Astrocyte of the hippocampus (primary cell): Measurements from ENCODE around the gene AEBP1.

ENCODE experiments used
- DNase-seq: peaks from one replicate; pipeline ENCODE4 v3.0.0; 2011; ENCODE audit warnings: low read depth, low spot score

AEBP1 gene

DNA sequence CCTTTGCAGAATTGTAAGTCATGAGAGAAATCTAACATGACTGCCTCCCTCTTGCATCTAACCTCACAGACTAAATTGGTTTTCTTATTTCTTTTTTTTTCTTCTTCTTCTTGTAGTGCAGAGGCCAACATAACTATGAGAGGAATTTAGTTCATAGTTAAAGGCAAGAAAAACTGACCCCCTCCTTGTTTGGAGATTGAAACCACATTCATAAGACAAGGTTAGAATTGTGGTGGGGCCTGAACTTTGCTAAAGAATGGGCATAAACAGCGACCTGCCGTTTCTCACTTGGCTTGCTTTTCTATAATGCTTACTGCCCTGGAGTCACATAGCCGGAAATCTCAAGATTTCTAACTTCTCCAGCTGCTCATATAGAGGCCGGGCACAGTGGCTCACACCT lies 19.4 kb upstream of the AEBP1 start:
- DNase-seq = peak; percentile 46

DNA sequence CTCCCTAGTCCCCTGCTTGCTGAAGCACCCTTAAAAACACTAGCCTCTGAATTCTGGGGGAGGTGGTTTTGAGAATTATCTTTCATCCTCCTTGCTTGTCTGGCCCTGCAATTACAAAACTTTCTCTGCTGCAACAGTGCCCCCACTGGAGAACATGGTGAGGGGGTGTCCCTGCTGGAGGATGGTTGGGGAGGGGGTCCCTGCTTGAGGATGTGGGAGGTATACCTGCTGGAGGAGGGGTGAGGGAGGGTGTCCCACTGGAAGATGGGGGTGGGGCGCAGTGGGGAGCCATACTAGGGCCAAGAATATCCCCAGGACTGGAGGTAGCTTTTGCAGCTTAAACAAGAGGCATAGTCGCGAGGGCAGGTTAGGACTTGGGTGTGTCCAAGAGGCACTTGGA lies 18.6 kb upstream of the AEBP1 start:
- DNase-seq = no peak

DNA sequence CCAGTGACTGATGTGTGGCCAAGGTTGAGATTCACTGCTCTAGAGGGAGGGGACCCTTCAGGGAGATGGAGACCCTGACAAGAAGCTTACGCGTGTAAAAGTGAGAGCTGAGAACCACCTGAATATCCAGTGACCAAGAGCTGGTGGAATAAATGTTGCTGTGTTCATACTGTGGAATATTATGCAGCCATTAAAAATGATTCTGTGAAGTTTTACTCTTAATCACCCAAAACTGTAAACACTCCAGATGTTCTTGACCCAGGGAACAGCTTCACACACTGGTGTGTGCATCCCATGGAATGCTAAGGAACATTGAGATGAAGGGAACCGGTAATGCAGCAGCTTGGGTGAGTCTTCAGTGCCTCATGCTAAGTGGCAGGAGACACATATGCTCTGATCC lies 17.5 kb upstream of the AEBP1 start:
- DNase-seq = no peak

DNA sequence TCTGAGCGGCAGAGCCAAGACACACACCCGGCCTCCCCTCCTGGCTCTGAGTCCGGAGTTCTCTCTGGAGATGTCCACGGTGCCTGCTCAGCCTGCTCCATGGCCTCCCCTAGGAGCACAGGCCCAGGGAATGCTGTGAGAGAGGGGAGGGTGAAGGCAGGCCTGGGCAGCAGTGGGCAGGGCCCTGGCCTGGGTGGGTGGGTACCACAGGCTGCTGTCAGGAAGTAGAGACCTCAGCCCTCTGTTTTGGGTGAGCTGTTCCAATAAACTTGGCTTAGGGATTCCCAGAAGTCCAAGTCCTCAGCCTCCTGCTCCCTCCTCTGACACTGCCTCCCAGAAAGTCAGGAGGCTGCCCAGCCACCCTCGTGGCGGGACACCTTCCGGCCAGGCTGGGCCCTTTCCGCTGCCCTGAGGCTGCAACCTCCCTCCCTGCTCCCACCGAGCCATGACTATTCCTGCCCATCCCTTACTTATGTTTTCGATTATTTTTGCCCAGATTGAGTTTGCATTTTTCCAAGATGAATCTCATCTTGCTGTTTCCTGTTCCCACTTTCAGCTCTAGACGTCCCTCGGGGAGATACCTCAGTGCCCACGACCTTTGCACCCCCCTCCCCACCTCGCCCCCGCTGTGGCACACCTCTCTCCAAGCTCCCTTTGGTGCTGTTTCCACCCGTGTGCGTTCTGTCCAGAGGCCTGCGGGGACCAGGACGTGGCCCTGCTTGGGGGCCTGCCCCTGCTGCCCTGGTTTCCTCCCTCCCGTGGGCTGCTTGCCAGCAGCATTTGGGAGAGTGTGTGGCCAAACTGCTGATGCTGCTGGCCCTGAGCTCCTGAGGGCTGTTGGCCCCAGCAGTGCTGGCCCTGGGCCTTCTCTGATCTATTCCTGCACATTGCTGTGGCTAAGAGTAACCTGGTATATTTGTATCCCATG lies 16.0 kb upstream of the AEBP1 start:
- DNase-seq = peak; percentile 59

DNA sequence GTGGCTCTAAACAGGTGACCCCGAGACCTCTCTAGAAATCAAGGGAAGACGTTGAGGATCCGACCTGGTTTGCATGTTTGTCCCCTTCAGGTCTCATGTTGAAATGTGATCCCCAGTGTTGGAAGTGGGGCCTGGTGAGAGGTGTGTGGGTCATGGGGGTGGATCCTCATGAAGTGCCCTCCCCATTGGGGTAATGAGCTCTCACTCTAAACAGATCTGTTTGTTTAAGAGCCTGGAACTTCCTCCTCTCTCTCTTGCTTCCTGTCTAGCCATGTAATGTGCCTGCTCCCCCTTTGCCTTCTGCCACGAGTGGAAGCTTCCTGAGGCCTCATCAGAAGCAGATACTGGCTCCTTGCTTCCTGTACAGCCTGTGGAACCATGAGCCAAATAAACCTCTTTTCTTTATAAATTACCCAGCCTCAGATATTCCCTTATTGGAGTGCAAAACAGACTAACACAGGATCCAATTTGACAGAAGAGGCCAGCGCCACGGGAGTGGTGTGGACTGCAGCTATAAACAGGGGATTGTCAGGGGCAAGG lies 11.0 kb upstream of the AEBP1 start:
- DNase-seq = no peak

DNA sequence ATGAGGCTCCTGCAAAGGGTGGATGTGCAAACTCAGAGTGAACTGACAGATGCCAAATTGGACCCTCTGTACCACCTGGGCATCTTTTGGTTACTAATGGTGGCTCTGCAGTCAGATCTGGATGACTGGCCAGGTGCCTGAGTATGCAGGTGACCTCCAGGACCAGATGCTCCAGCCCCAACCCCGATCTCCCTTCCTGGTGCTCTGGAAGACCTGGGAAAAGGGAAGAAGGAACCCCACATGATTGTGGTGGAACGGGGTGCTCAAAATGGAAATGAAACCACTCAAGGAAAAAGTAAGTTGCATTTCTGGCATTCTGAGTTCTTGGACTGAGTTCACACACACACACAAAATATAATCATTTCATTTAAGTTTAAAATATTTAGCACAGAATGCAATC lies 9.8 kb upstream of the AEBP1 start:
- DNase-seq = no peak

DNA sequence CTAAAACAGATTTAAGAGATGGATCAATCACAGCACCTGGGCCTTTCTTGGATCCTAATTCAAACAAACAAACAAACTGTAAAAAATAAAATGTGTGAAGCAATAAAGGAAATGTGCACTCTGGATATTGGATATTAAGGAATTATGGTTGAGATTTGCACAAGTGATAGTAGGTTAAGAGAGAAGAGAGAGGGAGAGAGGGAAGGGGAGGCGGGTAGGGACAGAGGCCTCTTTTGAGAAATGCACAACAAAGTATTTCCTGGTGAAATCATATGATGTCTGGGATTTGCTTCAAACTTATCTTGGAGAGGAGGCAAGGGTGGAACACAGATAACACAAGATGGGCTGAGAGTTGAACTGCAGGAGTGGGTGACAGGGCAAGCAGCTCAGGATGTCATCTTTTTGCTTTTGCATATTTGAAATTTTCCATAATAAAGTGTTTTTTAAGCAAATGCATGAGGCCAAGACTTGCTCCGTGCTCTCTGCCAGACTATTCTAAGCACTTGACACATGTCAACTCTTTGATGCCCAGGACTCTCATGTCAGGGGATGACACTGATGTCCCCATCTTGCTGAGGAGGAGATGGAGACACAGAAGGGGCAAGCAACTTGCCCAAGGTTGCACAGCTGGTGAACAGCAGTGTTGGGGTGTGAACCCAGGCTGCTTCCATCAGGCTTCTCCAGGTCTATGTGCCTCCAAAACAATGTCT lies 9.1 kb upstream of the AEBP1 start:
- DNase-seq = no peak

DNA sequence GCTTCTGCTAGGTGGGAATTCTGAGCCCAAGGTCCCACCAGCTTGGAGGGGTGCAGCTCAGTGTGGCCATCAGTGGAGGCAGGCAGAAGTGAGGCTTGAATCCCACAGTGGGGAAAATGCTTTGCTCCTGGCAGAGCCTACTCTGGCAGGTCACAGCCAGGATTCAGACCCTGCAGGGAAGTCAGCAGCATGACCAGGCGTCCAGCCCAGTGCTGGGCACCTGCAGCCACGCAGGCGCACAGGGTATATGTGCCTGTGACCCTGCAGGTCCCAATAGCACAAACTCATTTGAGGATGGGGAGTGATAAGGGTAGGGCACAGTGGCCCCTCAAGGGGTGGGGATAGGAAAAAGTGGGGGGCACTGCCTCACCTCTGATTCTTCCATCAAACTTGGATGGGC lies 8.4 kb upstream of the AEBP1 start:
- DNase-seq = no peak

DNA sequence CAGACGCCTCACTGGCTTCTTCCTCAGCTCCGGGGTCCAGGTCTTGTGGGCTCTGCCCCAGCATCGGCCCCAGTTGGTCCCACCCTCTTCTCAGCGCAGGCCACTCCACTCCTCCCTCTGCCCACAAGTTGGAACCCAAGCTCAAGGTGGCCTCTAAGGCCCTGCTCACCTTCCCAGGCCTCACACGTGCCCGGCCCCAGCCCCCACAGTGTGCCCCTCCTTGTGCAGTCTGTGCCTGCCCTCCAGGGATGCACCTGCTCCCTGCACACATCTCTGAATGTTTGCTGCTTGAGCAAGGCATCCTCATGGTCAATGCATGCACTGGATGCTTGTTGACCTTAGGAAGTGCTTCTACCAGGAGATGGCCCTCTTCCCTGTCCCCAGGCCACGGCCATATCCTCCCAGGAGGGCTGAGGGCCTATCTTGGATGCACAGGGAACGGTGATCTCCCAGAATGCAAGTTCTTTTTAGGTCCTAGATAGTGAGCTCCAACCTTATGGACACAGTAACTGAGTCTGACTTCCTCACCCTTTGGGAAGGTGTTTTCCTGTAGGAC lies 7.7 kb upstream of the AEBP1 start:
- no peak for DNase-seq

DNA sequence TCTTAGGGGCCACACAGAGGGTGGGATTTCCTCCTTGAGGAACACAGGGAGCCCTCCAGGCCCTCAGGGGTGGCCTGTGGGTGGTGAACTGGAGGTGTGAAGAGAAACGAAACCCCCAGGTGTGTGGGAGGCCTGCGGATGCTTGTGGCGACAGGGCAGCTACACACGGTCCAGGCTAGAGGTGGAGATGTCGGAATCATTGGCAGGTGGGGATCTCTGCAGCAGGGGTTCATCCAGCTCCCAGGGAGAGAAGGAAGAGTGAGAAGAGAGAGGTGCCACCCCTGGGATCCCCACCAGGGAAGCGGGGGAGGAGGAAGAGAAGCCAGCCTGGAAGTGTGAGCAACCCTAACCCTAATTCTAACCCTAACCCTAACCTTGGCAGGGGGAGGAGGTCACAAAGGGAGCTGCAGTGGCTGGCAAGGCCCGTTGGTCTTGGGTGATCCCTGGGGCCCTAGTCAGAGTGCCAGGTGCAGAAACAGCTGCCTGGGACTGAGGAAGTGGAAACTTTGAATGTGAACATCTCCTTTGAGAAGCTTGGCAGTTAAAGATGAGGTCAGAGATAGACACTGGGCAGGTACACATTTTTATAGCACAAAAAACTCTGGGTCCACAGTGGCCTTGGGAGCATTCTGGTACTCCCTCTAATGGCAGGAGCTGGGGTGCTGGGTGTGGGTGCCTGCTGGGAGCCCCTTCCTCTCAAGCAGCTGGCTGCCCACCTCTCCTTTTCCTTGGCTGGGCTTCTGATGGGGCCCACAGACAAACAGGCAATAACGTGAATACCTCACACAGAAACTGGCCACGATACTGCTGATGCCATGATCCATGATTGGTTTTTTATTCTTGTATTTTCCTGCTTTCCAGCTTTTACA lies 6.8 kb upstream of the AEBP1 start:
- DNase-seq = no peak

DNA sequence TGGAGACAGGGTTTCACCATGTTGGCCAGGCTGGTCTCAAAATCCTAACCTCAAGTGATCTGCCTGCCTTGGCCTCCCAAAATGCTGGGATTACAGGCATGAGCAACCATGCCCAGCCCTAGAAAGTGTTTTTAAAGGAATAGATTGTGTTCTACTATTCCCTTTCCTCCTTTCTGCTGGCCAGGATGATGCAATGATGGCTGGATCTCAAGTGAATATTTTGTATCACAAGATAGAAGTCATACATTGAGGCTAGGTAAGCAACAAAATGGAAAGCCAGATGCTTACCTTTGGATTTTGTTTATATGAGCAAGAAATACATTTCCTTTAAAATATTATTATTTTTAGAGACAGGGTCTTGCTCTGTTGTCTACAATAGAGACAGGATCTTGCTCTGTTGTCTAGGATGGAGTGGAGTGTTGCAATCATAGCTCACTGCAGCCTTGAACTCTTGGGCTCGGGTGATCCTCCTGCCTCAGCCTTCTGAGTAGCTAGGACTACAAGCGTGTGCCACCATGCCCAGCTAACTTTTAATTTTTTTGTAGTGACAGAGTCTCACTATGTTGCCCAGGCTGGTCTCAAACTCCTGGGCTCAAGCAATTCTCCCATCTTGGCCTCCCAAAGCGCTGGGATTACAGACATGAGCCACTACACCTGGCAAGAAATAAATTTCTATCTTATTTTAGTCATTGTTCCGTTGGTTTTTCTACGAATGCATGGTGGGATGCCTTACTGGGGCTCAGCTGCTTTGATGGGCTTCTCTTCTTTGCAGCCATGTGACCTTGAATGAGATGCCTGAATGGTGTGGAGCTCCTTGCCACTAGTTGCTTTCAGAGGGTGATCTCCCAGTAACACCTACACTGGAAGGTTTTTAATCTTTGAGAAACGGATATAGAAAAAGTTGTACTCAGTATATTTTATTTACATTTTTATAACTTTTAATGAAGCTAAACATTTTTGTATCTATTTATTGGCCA lies 5.8 kb upstream of the AEBP1 start:
- no peak for DNase-seq

DNA sequence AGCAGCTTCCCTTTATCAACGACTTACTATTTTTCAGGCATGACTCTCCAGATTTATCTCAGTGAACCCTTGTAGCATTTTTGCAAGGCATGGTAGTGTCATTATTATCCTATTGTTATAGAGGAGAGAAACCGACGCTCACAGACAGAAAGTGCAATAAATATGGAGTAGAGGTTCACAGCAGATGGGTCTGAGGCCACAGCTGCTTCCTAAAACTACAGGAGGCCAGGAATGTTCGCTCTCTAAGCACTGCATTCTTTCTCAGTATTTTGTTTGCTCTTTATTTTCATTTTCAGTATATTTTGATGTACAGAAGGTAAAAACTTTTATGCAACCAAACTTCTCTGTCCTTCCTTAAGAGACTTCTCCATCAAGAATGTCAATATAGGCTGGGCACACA lies 4.5 kb upstream of the AEBP1 start:
- no peak for DNase-seq

DNA sequence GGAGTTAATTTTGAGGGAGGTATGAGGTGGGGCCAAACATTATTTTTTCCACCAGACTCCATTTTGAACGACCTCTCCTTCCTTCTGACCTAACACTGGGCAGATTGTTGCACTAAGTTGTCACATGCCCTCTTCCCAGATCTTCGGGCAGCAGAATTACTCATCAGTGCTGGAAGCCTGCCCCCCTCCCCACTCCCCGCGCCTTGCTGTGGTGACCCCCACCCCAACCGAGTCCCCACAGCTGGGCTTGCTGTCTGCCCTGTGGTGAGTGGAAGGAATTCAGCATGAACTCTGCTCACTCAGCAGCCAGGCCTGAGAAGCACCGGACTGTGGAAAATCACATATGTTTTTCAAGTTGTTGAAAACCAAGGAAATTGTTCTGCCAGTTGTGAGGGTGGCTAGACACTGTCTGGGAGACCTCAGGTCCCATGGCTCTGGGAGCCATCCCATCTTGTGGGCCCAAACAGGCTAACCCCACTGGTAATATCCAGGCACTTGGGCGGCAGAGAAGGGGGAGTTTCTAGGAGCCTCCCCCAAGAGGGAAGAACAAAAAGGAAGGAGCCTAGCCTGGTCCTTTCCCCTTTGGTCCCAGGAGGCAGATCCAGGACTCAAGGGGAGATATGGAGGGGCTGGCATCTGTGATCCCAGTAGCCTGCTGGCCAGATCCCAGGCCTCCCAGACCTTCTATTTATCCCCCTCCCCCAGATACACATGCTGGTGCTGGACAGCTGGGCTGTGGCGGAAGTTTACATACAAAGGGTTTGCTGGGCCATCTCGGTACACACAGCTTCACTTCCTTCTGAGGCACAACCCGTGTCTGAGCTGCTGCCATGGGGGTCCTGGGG lies 3.5 kb upstream of the AEBP1 start:
- DNase-seq = peak; percentile 89

DNA sequence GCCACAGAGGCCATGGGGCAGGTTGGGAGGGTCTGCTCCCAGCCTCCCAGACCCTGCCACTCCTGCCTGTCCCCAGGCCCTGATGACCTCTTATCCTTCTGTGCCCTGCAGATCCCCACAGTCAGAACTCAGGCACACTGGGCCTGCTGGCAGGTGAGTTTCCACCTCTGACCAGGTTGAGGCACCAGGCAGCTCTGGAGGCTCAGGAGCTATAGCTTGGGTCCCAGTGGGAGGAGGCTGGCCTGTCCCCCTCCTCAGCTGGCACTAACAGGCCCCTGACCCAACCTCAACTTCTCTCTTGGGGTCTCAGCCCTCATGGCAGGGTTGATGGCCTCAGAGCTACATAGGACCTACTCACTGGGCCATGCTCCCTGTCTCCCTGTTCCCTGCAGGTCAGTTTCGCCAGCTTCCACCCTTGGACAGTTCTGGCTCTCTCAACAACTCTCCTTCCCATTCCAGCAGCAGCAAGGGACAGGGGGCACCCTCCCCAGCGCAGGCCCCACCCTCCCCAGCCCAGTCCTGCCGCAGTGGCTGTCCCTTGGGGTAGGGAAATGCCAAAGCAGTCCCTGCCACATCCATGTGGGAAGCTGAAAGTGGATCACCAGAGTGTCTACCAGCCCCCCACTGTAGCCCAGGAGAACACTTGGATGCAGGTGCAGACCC lies 2.7 kb upstream of the AEBP1 start:
- DNase-seq = no peak

DNA sequence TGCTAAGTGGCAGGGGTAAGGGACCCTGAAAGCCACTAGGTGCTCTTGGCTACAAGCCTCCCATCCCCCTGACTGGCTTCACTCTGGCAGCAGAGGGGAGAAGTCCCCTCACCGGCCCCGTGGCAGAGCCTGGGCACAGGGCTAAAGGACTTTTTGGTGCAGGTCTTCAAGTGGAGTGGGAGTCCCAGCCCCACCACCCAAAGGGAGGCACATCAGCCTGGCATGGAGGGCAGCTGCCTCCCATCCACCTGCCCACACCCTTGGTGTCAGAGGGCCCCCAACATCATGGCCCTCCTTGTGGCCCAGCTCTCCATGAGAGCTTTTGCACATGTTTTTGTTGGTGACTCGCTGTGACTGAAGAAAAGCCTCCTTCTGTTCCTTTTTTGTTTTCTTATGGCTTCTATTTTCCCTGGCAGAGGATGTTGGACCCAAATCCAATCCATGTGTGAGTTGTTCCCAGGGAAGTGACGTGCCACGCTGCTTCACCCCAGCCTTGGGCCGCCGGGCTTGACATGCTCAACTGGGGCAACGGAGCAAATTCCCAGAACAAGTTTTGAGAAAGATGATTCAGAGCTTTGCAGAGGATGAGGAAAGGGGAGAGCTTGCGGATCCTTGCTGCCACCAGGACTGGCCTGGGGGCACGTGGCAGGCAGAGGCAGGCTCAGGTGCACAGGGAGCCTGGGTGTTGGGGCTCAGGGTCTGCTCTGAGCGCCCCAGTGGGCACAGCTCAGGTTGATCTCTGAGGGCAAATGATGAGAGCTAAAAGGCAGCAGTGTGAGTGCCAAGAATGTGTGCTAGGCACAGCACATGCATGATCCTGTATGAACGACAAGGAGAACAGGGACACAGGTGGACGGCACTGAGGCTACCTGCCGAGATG lies 1.9 kb upstream of the AEBP1 start:
- peak; percentile 58 for DNase-seq

DNA sequence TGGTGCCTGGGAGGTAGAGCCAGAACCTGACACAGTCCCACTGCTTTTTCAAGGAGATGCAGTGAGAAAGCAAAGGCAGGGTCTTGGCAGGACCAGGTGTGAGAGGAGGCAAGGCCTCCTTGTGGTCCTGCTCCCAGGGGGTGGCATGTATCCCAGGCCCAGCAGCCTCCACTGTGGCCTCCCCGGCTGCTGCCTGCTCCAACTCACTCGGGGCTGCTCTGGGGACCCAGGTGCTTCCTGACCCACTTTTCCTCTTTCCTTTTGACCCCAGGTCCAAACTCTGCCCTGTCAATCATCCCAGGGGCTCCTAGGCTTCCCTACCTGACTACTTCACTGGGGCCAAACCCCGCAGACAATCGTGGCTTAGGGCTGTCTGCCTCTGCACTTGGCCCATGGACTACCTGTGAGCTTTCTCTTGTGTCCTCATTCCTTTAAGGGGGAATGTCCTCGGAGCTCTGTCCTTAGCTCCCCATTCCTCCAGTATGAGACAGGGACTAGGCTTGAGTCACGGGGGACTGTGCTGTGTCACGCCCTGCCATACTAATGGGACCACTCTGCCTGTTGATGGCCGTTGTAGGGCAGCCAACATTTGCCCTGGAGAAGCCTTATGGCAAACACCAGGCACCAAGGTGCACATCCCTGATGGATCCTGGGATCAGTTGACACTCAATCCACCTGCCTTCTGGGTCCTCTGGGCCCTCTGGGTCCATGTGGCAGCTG lies 1.1 kb upstream of the AEBP1 start:
- DNase-seq = no peak

DNA sequence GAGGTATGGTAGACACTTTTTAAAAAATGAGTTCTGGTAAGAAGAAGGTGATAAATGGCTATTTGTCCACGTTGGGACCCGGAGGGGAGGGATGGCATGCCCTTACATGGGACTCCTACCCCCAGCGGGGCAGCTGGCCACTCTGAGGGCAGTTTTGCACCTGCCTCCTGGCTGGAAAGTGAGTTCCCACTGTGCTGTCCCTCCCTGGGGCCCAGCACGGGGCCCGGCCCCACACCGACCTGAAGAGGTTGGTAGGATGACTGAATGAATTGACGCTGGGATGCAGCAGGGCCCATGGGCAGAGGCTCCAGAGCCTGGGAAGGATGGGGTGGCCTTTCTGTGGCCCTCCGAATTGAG lies 601 bp upstream of the AEBP1 start:
- DNase-seq = no peak
